GF-D8 (cell line): ENCODE results near the gene PRPSAP1.
A peak's percentile ranks its signal among the peaks of the same experiment; 100 is the strongest.
"Not testable (repeated sequence)": the region's sequence is repeated elsewhere in the genome, so short reads cannot be mapped to it uniquely, and the experiment has no call there.

Source experiments
- DNase-seq: peaks from one replicate; lab custom pipeline; 2025; lab: John Stamatoyannopoulos, UW

The PRPSAP1 gene

GRCh38 chr17:76317535-76317934, 36.2 kb downstream of the PRPSAP1 start:
- no peak for DNase-seq

DNA sequence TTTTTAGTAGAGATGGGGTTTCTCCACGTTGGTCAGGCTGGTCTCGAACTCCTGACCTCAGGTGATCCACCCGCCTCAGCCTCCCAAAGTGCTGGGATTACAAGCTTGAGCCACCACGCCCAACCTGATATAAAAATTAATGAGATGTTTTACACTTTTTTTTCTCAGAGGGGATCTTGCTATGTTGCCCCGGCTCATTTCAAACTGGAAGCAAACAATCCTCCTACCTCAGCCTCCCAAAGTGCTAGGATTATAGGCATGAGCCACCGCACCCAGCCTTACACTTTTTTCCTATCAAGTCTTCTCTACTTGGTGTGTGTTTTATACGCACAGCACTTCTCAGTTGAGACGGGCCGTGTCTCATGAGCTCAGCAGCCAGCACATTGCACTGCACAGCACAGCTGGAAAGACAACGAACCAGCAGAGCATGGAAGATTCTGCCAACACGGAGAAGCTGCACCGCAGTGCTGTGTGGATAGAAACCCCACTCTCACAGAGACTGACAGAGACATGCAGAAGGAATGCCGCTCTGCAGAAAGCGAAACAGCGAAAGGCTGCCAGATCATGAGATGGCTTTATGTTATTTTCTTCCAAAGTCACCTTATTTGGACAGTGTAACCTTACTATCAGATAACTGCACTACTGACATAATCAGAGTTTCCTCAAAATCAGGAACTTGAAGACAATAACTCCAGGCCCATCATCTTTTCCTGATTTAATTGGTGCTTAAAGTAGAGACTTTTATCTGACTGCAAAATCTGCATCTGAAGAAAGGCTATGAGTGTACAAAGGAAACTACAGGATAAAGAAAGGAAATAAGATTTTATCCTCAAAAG, 39.1 kb downstream of the PRPSAP1 start:
- DNase-seq, result no peak

GRCh38 chr17:76312735-76313134, 41.0 kb downstream of the PRPSAP1 start:
- DNase-seq, result no peak

- DNase-seq, result no peak
Observed at GRCh38 chr17:76309461-76309860, 44.3 kb downstream of the PRPSAP1 start.

DNA sequence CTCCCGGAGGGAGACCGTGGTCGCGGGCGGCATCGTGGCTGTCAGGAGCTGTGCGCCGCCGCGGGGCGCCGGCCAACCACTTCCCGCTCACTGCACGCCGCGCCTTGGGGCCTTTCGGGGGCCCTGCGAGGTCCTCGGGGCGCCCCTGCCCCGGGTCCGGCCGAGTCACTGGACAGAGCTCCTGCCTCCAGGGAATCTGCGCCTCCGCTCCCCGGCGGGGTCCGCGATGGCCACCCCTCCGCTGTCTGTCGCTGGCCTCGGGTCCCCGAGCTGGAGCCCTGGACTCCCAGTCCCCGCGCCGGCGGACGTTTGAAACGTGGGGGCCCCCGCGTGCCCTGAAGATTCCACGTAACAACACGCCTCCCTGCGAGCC, 45.8 kb downstream of the PRPSAP1 start, which contains the start of gene QRICH2:
TSS of gene QRICH2 (minus strand) at position 311 of the 373 bp plus-strand sequence. CDS start at position 33, 278 bp downstream.
- no peak for DNase-seq

GRCh38 chr17:76307299-76307965, 46.3 kb downstream of the PRPSAP1 start:
- DNase-seq, result no peak

DNA sequence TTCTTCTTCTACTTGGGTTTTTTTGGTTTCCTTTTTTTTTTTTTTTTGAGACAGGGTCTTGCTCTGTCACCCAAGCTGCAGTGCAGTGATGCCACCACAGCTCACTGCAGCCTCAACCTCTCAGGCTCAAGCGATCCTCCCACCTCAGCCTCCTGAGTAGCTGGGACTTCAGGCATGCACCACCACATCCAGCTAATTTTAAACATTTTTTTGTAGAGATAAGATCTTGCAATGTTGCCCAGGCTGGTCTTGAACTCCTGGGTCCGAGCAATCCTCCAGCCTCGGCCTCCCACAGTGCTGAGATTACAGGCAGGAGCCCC, 48.6 kb downstream of the PRPSAP1 start:
- DNase-seq, result not testable (repeated sequence)

DNA sequence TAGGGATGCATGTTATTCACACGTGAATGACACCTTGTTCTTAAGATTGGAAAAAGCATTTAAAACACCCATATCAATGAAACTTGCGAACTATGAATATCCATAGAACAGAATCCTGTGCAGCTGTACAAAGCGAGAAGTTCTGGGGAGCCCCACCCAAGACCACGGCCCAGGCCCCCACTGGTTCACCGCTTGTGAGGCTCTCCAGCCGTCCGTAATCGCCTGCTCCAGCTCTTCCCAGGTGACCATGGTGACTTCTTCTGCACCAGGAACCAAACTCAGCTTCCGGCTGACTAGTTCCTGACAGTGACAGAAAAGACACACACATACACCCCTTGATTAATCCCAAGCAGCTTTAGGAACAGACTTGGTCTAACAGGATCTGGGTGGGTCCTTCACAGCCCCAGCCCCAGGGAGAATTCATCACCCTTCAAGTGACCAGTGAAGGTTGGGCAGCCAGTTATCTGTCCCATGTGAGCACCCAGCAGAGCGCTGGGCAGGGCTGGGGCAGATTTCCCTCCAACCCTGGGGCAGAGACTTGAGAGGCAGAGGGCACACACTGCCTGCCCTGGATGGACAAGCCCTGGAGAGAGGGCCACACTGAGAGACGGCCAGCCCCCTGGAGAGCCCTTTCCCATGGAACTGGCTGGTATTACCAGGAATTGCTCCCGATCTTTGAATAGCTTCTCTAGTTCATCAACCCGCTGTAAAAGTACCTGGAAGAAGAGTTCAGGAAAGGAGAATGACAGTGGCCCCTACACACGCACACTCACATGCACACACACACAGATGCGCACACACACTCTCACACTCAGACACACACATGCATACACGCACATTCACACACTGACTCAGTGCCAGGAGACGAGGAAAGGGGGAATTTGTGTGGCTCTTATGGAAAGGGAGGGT, 49.2 kb downstream of the PRPSAP1 start:
- DNase-seq, result no peak

- DNase-seq, result no peak
Observed at GRCh38 chr17:76297436-76297835, 56.3 kb downstream of the PRPSAP1 start.

DNA sequence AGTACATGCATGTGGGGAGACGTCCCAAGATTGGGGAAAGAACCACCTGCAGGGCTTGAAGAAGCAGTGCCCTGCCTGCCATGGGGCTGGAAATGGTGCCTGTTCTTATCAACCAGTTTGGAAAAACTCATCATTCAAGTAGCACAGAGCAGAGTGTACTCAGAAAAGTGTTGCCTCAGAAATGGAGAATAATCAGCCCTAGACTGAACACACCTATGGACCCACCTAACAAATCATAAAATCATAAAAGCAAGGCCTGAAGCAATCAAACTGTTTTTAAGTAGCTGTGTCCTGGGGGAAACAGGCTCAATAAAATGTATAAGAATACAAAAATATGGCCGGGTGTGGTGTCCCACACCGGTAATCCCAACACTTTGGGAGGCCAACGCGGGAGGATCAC, 56.8 kb downstream of the PRPSAP1 start:
- no peak for DNase-seq

GRCh38 chr17:76296186-76296585, 57.5 kb downstream of the PRPSAP1 start:
- no peak for DNase-seq

DNA sequence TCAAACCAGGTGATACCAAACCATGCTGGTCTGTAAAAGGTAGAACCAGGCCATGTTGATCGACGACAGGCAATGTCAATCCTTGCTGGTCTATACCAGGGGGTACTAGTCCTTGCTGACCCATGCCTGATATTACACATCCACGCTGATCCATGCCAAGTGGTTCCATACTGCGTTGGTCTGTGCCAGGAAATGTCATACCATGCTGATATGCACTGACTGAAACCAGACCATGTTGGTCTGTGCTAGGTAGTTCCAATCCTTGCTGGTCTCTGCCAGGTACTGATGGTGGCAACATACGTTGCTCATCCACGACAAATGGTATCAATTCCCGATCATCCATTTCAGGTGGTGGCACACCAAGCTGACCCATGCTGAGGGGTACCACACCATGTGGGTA, 60.6 kb downstream of the PRPSAP1 start:
- no peak for DNase-seq

DNA sequence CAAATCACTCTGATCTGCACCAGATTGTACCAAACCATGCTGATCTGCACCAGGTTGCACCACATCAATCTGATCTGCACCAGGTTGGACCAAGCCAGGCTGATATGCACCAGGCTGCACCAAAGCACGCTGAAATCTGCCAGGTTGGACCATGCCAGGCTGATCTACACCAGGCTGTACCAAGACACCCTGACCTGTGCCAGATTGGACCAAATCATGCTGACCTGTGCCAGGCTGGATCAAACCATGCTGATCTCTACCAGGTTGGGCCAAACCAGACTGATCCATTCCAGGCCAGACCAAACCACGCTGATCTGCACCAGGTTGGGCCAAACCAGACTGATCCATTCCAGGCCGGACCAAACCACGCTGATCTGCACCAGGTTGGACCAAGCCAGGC, 61.1 kb downstream of the PRPSAP1 start:
- DNase-seq, result no peak

- no peak for DNase-seq
Observed at GRCh38 chr17:76281573-76282371, 71.9 kb downstream of the PRPSAP1 start.

- no peak for DNase-seq
Observed at GRCh38 chr17:76280650-76281049, 73.1 kb downstream of the PRPSAP1 start.

DNA sequence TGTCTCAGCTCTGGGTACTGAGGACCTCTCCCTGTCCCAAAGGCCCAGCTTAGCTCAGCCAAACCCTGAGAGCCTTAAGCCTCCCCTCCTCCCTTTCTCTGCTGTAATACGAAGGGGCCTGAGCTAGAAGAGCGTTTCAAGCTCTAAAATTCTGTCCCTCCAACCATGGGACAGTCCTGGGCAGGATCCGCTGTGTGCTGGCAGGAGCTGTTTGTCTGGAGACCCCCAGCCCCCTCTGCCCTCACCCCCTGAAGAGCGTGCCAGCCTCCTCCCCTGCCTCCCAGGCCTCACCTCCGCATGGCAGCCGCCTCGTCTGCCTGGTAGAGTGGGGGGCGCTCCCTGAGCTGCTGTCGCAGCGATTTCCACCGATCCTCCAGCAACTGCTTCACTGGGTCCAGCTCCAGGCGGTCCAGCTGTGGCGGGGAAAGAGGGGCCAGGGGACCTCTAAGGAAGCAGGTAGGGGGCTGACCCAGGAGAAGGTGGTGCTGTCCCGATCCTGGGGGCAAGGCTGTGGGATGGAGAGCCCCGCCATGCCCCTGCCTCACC, 73.9 kb downstream of the PRPSAP1 start:
- DNase-seq, result no peak

DNA sequence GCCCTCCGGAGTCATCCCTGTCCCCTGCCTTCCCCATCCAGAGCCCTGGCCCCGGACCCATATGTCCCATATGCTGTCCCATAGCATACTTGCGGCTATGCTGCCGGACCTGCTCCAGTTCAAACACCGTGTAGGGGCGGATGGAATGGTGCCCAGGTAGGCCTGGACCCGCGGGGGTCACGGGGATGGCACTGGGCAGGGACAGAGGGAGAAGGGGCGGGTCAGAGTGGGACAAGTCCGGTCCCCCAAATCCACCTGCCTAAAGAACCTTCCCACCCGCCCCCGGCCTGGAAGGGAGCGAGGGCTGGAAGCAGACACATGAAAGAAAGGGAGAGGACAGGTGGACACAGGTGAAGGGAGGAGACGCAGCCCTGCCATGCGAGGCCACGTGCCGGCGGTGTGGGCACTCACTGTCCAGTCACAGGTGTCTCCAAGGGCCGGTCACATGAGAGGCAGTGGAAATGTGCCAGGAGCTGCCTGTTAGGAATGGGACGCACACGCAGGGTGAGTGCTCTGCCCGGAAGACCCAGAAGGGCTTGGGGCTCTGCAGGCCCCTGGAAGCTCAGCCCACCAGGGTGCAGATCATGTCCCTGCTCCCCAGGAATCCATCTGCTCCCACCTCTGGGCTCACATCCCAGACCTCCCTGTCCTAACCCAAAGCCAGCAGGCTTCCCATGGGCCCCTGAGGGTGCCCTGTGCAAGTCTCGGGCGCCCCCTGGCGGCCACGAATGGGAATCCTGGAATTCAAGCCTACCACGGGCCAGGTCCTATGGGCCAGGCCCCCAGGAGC, 74.6 kb downstream of the PRPSAP1 start:
- peak; percentile 24 for DNase-seq

- DNase-seq, result no peak
Observed at GRCh38 chr17:76278268-76278908, 75.3 kb downstream of the PRPSAP1 start.

GRCh38 chr17:76277300-76278267, 76.1 kb downstream of the PRPSAP1 start:
- no peak for DNase-seq
